GM15510 (cell line): ENCODE measurements around the gene ETV6.

Experiments
- POLR2A ChIP-seq: IDR thresholded peaks from 3 replicates; pipeline ENCODE4 v1.6.1; 2011; ENCODE audit warnings: borderline replicate concordance; ENCODE audit not compliant: insufficient read length; ENCODE audit errors: extremely low read depth

Gene ETV6

DNA sequence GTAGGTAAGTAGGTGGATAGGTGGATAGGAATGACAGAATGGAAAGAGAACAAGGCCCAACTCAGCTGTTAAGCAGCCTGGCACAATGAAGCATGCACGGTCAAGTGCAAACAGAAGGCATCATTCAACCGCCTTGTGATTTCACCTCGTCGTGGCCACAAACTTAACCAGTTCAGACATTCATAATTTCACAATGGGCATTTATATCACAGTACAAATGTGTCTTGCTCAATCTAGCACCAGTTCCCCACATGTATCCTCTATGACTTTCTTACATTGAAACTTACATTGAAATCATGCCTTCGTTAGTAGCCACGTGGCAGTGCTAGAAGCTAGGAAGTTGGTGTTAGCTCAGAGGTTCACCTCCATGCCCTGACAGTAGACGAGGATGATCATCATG is 207.5 kb downstream of the ETV6 start:
- TF ChIP-seq POLR2A = no peak

- no peak for TF ChIP-seq POLR2A
These were observed 210.4 kb downstream of the ETV6 start for GRCh38 chr12:11859705-11860425.

DNA sequence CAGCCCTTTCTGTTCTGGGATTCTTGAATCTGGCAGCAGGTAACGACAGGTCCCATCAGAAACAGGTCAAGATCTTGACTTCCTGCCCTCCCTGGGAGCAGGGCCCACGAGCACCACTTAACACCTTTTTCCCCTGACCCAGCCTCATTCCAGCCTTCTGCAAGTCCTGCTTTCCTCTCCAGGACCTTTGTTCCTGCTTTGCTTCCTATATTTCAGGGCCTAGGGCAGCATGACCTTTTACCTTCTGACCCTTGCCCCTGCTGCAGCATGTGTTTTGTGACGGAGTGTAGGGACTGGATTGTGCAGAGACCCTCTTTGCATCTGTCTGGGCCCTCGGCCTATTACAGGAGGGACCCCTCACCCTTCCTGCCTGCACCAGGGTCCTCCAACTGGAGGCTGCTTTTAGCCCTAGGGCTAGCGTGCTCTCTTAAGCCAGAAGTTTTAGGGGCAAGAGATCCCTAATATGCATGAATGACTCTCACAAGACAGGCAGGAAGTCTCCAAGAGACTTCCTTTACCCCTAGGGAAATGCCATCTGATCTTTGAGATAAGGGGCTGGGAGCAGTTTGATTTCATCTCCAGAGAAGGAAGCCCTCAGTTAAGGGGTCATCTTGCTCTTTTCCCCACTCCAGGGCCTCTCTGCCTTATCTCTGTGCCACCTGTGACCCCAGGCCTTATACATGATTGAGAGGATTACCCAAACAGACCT is 211.8 kb downstream of the ETV6 start:
- TF ChIP-seq POLR2A = no peak

DNA sequence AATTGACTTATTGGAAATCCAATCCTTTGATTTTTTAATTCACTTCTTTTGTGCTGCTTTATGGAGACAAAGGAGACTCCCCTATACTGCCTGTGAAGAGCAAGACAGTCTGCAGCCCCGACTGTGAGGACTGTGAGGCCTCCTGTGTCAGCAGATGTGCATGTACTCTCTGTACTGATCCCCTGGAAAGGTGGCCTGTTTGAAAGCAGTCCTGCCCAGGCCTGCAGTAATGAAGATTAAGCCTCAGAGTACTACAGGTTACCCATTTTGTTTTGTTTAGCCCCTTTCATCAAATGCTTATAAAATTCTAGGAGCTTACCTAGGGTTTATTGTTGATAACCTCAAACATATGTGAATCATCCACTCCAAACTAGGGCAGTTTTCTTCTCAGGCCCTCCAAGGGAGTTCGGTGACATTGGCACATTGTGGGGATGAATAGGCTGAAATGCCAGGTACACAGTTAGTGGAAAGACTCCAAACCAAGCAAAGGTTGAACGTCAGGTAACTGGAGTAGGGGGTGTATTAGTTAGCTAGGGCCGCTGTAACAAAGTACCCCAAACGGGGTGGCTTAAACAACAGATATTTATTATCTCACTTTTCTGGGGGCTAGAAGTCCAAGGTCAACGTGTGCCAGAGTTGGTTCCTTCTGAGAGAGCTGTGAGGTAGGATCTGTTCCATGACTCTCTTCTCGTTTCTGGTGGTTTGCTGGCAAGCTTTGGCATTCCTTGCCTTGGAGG is 212.6 kb downstream of the ETV6 start:
- TF ChIP-seq POLR2A = no peak

DNA sequence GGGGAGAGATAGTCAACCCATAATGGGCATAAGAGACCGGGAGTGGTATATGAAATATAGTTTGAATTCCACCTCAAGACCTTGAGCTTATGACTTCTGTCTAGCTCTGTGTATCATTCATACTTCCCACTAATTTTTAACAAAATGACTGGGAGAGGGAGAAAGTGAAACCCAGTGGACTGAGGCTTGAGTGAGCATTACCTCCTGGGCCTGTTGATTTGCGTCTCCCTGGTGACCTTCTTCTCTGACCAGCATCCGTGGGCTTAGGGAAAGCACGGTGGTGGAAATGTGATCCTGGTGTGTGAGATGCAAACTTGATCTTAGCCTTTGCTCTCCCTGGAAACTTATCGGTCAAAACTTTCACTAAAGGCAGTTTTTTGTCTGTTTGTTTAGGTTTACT is 213.3 kb downstream of the ETV6 start:
- TF ChIP-seq POLR2A = no peak

DNA sequence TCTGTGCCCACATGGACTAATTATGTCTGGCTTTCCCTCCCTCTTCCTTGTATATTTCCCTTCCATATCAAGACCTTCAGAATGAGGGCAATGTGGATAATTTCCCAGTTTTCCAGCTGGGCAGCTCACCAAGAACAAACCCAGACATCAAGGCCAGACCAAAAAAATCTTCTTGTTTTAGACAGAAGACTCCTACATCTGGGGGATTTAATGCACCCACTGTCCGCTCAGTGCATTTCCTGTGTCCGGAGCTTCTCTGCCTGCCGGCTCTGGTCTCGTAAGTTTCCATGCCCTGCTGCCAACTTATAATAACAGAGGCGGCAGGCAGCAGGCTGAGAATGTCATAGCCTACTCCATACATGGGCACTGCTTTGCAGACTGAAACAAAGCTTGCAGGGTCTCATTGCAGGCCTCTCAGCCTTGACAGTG is 214.0 kb downstream of the ETV6 start:
- no peak for TF ChIP-seq POLR2A

GRCh38 chr12:11863988-11864387 is 214.5 kb downstream of the ETV6 start:
- no peak for TF ChIP-seq POLR2A

DNA sequence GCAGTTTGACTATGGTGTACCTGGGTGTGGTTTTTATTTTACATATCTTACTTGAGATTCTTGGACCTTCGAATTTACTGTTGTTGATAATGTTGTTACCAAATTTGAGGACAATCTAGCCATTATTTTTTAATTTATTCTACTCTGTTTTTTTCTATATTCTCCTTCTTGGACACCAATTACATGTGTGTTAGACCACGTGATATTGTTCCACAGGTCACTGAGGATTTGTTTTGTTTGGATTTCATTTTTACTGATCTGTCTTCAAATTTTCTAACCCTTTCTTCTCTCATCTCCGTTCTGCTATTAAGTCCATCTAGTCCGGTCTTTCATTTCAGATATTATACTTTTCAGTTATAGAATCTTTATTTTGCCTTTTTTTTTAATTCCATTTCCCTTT is 216.3 kb downstream of the ETV6 start:
- no peak for TF ChIP-seq POLR2A

GRCh38 chr12:11868027-11868426 is 218.6 kb downstream of the ETV6 start:
- TF ChIP-seq POLR2A = no peak

- TF ChIP-seq POLR2A = no peak
These were observed 219.9 kb downstream of the ETV6 start for GRCh38 chr12:11869406-11869805.

DNA sequence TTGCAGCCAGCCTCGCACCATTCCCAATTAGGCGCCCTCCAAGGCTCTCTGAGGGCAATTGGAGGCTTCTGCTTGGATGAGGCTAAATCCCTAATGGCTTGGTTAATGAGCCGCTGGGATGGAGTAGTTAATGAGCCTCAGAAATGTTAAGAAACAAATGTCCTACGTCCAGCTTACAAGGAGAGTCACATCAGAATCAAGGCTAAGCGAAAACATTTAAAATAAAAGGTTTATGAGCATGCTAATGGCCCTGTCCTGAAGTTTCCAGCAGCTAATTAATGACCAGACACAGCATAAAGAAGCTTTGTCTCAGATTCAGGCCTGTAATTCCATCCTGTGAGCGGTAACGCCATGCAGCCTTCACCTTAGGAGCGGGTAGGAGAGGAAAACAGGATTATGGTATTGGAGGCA is 220.6 kb downstream of the ETV6 start:
- TF ChIP-seq POLR2A = no peak

DNA sequence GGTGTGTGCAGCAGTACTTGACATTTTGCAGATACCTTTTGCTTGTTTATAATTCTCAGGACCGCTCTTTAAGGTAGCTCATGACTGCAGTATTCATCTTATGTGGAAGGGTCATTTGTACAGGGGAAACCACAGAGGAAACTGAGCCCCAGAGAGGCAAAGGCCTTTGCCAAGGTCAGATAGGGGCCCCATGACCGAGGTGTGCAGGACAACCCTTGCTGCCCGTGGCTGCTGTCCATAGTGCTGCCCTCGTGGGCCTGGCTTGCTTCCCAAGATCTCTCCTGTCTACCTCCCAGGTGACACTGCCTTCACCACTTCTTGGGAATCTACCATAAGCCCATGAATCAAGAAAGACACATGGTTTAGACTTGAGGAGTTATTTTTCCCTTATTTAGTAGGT is 222.6 kb downstream of the ETV6 start:
- no peak for TF ChIP-seq POLR2A

DNA sequence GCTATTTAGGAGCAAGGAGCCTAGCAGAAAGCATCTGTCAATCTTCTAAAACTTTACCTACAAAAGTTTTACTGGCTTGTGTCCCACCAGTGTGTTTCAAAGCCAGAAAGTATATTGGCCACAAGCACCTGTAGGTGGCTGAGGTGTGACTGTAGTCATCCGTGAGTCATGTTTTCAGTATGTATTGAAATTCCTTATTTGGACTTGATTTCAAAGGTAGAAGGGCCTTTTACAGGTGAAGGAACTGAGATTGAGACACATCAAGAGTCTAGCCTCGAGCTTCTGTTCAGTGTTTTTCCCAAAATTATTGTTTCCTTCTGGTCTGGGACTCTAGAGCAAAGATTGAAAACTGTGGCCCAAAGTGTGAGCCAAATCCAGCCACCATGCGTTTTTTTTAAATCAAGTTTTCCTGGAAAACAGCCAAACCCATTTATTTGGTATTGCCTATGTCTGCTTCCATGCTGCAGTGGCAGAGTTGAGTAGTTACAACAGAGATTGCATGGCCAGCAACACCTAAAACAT is 226.0 kb downstream of the ETV6 start:
- no peak for TF ChIP-seq POLR2A

- no peak for TF ChIP-seq POLR2A
These were observed 226.8 kb downstream of the ETV6 start for GRCh38 chr12:11876307-11876706.

- TF ChIP-seq POLR2A = no peak
These were observed 227.8 kb downstream of the ETV6 start for GRCh38 chr12:11877102-11877826.

DNA sequence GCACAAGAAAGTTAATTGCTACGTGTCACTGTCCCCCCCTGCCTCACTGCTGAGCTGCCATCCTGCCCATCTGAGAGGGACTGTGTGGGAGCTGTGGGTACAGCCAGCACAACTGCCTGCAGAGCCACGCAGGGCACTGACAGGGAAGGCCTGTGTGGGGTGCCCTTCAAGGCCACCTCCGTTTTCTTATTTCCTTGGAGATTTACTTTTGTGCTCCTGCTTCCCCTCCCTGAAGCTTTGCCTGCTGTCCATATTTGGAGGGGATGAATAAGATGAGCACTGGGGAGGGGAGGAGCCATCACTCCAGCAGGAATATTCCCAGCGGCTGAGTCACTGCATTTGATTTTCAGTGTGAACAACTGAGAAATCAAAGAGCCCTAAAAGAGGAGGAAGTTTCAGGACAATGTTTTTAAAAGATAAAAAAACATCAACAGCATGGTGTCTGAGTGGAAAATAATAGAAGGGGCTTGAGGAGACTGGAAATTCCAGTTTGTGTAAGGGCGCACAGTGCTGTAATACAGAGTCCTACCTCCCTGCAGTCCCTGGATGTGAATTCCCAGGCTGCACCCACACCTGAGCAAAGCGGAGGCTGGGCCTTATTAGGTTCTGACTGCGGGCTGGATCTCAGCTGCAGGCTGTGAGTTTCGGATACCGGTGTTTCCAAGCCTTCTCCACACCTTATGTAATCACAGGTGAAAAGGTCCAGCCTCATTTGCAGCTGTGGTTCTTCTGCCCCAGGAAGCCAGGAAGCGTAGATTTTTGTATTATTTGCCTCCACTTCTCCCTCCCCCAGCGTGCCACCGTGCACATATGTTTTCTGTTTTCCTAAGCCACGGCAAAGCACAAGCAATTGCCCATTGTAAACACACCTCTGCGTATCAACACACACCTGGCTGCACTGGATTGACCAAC is 228.7 kb downstream of the ETV6 start:
- no peak for TF ChIP-seq POLR2A
